ENCODE measurements around the gene OTUD4.

OTUD4 gene

GRCh38 chr4:145097331-145097820, 83.0 kb downstream of the OTUD4 start:
- no peak for ATAC-seq
- no peak for TF ChIP-seq ESRRG (CRISPR knock-in tag; IDR thresholded peaks at IDR 0.05)
- no peak for TF ChIP-seq GLIS3 (CRISPR knock-in tag; IDR thresholded peaks at IDR 0.05)
- no peak for TF ChIP-seq TOX (CRISPR knock-in tag; IDR thresholded peaks at IDR 0.05; ENCODE audit: borderline replicate concordance)
- no peak for TF ChIP-seq PATZ1 (CRISPR knock-in tag; IDR thresholded peaks at IDR 0.05; ENCODE audit: borderline replicate concordance)
- TF ChIP-seq RARB (CRISPR knock-in tag; IDR thresholded peaks at IDR 0.05) = no peak
- no peak for TF ChIP-seq CREB5 (CRISPR knock-in tag; IDR thresholded peaks at IDR 0.05; ENCODE audit: low read depth)
- TF ChIP-seq BACH2 (CRISPR knock-in tag; IDR thresholded peaks at IDR 0.05; ENCODE audit: borderline replicate concordance) = no peak
- no peak for TF ChIP-seq POU6F1 (CRISPR knock-in tag; IDR thresholded peaks at IDR 0.05; ENCODE audit: borderline replicate concordance, low read depth)
- TF ChIP-seq PPARA (CRISPR knock-in tag; IDR thresholded peaks at IDR 0.05; ENCODE audit: borderline replicate concordance) = no peak
- no peak for TF ChIP-seq ZC3H10 (CRISPR knock-in tag; IDR thresholded peaks at IDR 0.05)
- TF ChIP-seq ARNTL (CRISPR knock-in tag; IDR thresholded peaks at IDR 0.05; ENCODE audit: borderline replicate concordance, low read depth) = no peak
- no peak for TF ChIP-seq ZNF70 (CRISPR knock-in tag; IDR thresholded peaks at IDR 0.05)

GRCh38 chr4:145093638-145094037, 86.8 kb downstream of the OTUD4 start:
- TF ChIP-seq CREB5 (CRISPR knock-in tag; IDR thresholded peaks at IDR 0.05; ENCODE audit: low read depth) (no peak), ZNF70 (CRISPR knock-in tag; IDR thresholded peaks at IDR 0.05) (no peak), ZFP30 (CRISPR knock-in tag; IDR thresholded peaks at IDR 0.05) (no peak), CSDC2 (CRISPR knock-in tag; IDR thresholded peaks at IDR 0.05) (no peak), CSRNP3 (CRISPR knock-in tag; IDR thresholded peaks at IDR 0.05) (no peak), TOX (CRISPR knock-in tag; IDR thresholded peaks at IDR 0.05; ENCODE audit: borderline replicate concordance) (no peak), SNAI2 (CRISPR knock-in tag; IDR thresholded peaks at IDR 0.05) (no peak), ARNTL (CRISPR knock-in tag; IDR thresholded peaks at IDR 0.05; ENCODE audit: borderline replicate concordance, low read depth) (no peak), ZNF8 (CRISPR knock-in tag; IDR thresholded peaks at IDR 0.05) (no peak), ZNF565 (CRISPR knock-in tag; conservative IDR thresholded peaks at IDR 0.05; ENCODE audit: low read depth) (no peak), RARB (CRISPR knock-in tag; IDR thresholded peaks at IDR 0.05) (no peak), PATZ1 (CRISPR knock-in tag; IDR thresholded peaks at IDR 0.05; ENCODE audit: borderline replicate concordance) (no peak), TSHZ2 (CRISPR knock-in tag; IDR thresholded peaks at IDR 0.05) (no peak), OSR1 (CRISPR knock-in tag; IDR thresholded peaks at IDR 0.05) (no peak)
- ATAC-seq = no peak
